Stimulated activated naive B cell treated with anti-CD40 and anti-IgM and Interleukin-4, amounts not matched to agents 10 μg/mL and 1 μg/mL and 100 μg/mL, for 72 hours (primary cell): ENCODE results near the gene LMBRD2.

Source experiments
- ATAC-seq, 2 donors: fragments of 150-1000 bp; cut with Tn5 transposase; replicated peaks; 2 replicates each; pipeline ENCODE4 v1.10.0; 2021; ENCODE audit warnings: moderate library complexity in 1 of 2
- DNase-seq: peaks from one replicate; pipeline ENCODE4 v3.0.0; 2021
- H3K27ac Mint-ChIP-seq: one replicate; pipeline ENCODE4 v1.8.0; 2022; ENCODE audit warnings: mild to moderate bottlenecking, mixed read lengths
- H3K27me3 Mint-ChIP-seq, 2 donors: one replicate each; pipeline ENCODE4 v1.8.0; 2022; ENCODE audit warnings: mixed read lengths in 2 of 2
- H3K36me3 Mint-ChIP-seq, 2 donors: one replicate each; pipeline ENCODE4 v1.8.0; 2022; ENCODE audit warnings: mixed read lengths in 2 of 2, mild to moderate bottlenecking in 1 of 2
- H3K4me1 Mint-ChIP-seq, 2 donors: one replicate each; pipeline ENCODE4 v1.8.0; 2022; ENCODE audit warnings: mixed read lengths in 2 of 2, mild to moderate bottlenecking in 1 of 2
- H3K4me3 Mint-ChIP-seq, 2 donors: one replicate each; pipeline ENCODE4 v1.8.0; 2022; ENCODE audit warnings: mild to moderate bottlenecking in 2 of 2, mixed read lengths in 2 of 2, moderate library complexity in 1 of 2
- H3K9me3 Mint-ChIP-seq, 2 donors: one replicate each; pipeline ENCODE4 v1.8.0; 2022; ENCODE audit warnings: mixed read lengths in 2 of 2, mild to moderate bottlenecking in 1 of 2

The LMBRD2 gene

GRCh38 chr5:36174119-36174518 lies 22.4 kb upstream of the LMBRD2 start:
- H3K4me3 Mint-ChIP-seq: no peak overlapping the region
- no peaks in the 10 kb centered on the region for H3K9me3 Mint-ChIP-seq
- DNase-seq (no peak), ATAC-seq (no peak)
- H3K27ac Mint-ChIP-seq: no peak overlapping the region
- no peaks in the 10 kb centered on the region for H3K27me3 Mint-ChIP-seq
- H3K4me1 Mint-ChIP-seq: peaks cover 0 to 6% of the 10 kb centered on the region in 2 donors
- peaks cover 37 to 48% of the 10 kb centered on the region in 2 donors for H3K36me3 Mint-ChIP-seq

- H3K9me3 Mint-ChIP-seq: no peaks in the 10 kb centered on the region
- ATAC-seq (no peak), DNase-seq (no peak)
- peaks cover 37 to 49% of the 10 kb centered on the region in 2 donors for H3K36me3 Mint-ChIP-seq
- H3K27me3 Mint-ChIP-seq: no peaks in the 10 kb centered on the region
- no peak overlapping the region for H3K27ac Mint-ChIP-seq
- H3K4me3 Mint-ChIP-seq: no peak overlapping the region
- H3K4me1 Mint-ChIP-seq: peaks cover 0 to 6% of the 10 kb centered on the region in 2 donors
These were observed 21.7 kb upstream of the LMBRD2 start for GRCh38 chr5:36173426-36173825.

GRCh38 chr5:36172599-36172998 lies 20.9 kb upstream of the LMBRD2 start:
- H3K36me3 Mint-ChIP-seq: peaks cover 43 to 54% of the 10 kb centered on the region in 2 donors
- peaks cover 0 to 6% of the 10 kb centered on the region in 2 donors for H3K4me1 Mint-ChIP-seq
- no peak for DNase-seq
- H3K4me3 Mint-ChIP-seq: no peak overlapping the region
- no peak for ATAC-seq
- H3K27ac Mint-ChIP-seq: no peak overlapping the region
- H3K9me3 Mint-ChIP-seq: no peaks in the 10 kb centered on the region
- no peaks in the 10 kb centered on the region for H3K27me3 Mint-ChIP-seq

- no peak overlapping the region for H3K27ac Mint-ChIP-seq
- H3K4me3 Mint-ChIP-seq: no peak overlapping the region
- H3K4me1 Mint-ChIP-seq: peaks cover 0 to 2% of the 10 kb centered on the region in 2 donors
- DNase-seq (no peak), ATAC-seq (no peak)
- peaks cover 37 to 57% of the 10 kb centered on the region in 2 donors for H3K36me3 Mint-ChIP-seq
- H3K27me3 Mint-ChIP-seq: no peaks in the 10 kb centered on the region
- H3K9me3 Mint-ChIP-seq: no peaks in the 10 kb centered on the region
These were observed 19.2 kb upstream of the LMBRD2 start for GRCh38 chr5:36170832-36171424.

- Mint-ChIP-seq H3K27ac (peak overlapping the region; percentile 53), H3K36me3 (peaks cover 27 to 55% of the 10 kb centered on the region in 2 donors), H3K27me3 (no peaks in the 10 kb centered on the region), H3K4me1 (peaks cover under 1 to 2% of the 10 kb centered on the region in 2 donors), H3K9me3 (no peaks in the 10 kb centered on the region), H3K4me3 (no peak overlapping the region)
- ATAC-seq (no peak), DNase-seq (no peak)
These were observed 17.1 kb upstream of the LMBRD2 start for GRCh38 chr5:36168737-36169136.

GRCh38 chr5:36164461-36164860 lies 12.8 kb upstream of the LMBRD2 start:
- no peak for DNase-seq
- Mint-ChIP-seq H3K9me3 (no peaks in the 10 kb centered on the region), H3K36me3 (peaks cover 35 to 71% of the 10 kb centered on the region in 2 donors), H3K27ac (no peak overlapping the region), H3K4me3 (no peak overlapping the region), H3K27me3 (no peaks in the 10 kb centered on the region), H3K4me1 (peaks cover 5% of the 10 kb centered on the region in 2 donors)
- ATAC-seq: no peak

GRCh38 chr5:36162810-36163486 lies 11.3 kb upstream of the LMBRD2 start:
- DNase-seq (no peak), ATAC-seq (no peak)
- no peak overlapping the region for H3K27ac Mint-ChIP-seq
- H3K4me3 Mint-ChIP-seq: no peak overlapping the region
- H3K9me3 Mint-ChIP-seq: no peaks in the 10 kb centered on the region
- peaks cover 30 to 71% of the 10 kb centered on the region in 2 donors for H3K36me3 Mint-ChIP-seq
- H3K4me1 Mint-ChIP-seq: peaks cover 9 to 13% of the 10 kb centered on the region in 2 donors
- H3K27me3 Mint-ChIP-seq: no peaks in the 10 kb centered on the region

GRCh38 chr5:36161361-36161760 lies 9.7 kb upstream of the LMBRD2 start:
- Mint-ChIP-seq H3K36me3 (peaks cover 30 to 68% of the 10 kb centered on the region in 2 donors), H3K4me3 (no peak overlapping the region), H3K27ac (no peak overlapping the region), H3K9me3 (no peaks in the 10 kb centered on the region), H3K27me3 (no peaks in the 10 kb centered on the region), H3K4me1 (peaks cover 10 to 18% of the 10 kb centered on the region in 2 donors)
- ATAC-seq (no peak), DNase-seq (no peak)

- Mint-ChIP-seq H3K9me3 (no peaks in the 10 kb centered on the region), H3K27ac (no peak overlapping the region), H3K36me3 (peaks cover 38 to 75% of the 10 kb centered on the region in 2 donors), H3K4me1 (peaks cover 14 to 18% of the 10 kb centered on the region in 2 donors), H3K27me3 (no peaks in the 10 kb centered on the region), H3K4me3 (no peak overlapping the region)
- ATAC-seq (no peak), DNase-seq (no peak)
These were observed 8.9 kb upstream of the LMBRD2 start for GRCh38 chr5:36160617-36161016.

GRCh38 chr5:36158144-36158543 lies 6.5 kb upstream of the LMBRD2 start:
- Mint-ChIP-seq H3K27me3 (no peaks in the 10 kb centered on the region), H3K9me3 (no peaks in the 10 kb centered on the region), H3K36me3 (peaks cover 47 to 76% of the 10 kb centered on the region in 2 donors), H3K27ac (no peak overlapping the region), H3K4me1 (peaks cover 21 to 31% of the 10 kb centered on the region in 2 donors), H3K4me3 (no peak overlapping the region)
- DNase-seq: no peak
- no peak for ATAC-seq

GRCh38 chr5:36156619-36157018 lies 4.9 kb upstream of the LMBRD2 start:
- Mint-ChIP-seq H3K4me1 (peaks cover 26 to 32% of the 10 kb centered on the region in 2 donors), H3K27me3 (no peaks in the 10 kb centered on the region), H3K4me3 (no peak overlapping the region), H3K9me3 (no peaks in the 10 kb centered on the region), H3K27ac (no peak overlapping the region), H3K36me3 (peaks cover 38 to 61% of the 10 kb centered on the region in 2 donors)
- DNase-seq (no peak), ATAC-seq (no peak)

- no peak for ATAC-seq
- H3K4me1 Mint-ChIP-seq: peaks cover 26 to 32% of the 10 kb centered on the region in 2 donors
- H3K27ac Mint-ChIP-seq: no peak overlapping the region
- H3K9me3 Mint-ChIP-seq: no peaks in the 10 kb centered on the region
- no peak for DNase-seq
- H3K36me3 Mint-ChIP-seq: peaks cover 38 to 56% of the 10 kb centered on the region in 2 donors
- no peaks in the 10 kb centered on the region for H3K27me3 Mint-ChIP-seq
- H3K4me3 Mint-ChIP-seq: no peak overlapping the region
These were observed 4.5 kb upstream of the LMBRD2 start for GRCh38 chr5:36156121-36156601.

- Mint-ChIP-seq H3K36me3 (peaks cover 38 to 56% of the 10 kb centered on the region in 2 donors), H3K4me3 (no peak overlapping the region), H3K4me1 (peaks cover 30 to 41% of the 10 kb centered on the region in 2 donors), H3K27me3 (no peaks in the 10 kb centered on the region), H3K9me3 (no peaks in the 10 kb centered on the region), H3K27ac (no peak overlapping the region)
- ATAC-seq (no peak), DNase-seq (no peak)
These were observed 3.6 kb upstream of the LMBRD2 start for GRCh38 chr5:36155291-36155690.

GRCh38 chr5:36153726-36154125 lies 2.0 kb upstream of the LMBRD2 start:
- Mint-ChIP-seq H3K36me3 (peaks cover 34 to 42% of the 10 kb centered on the region in 2 donors), H3K27me3 (no peaks in the 10 kb centered on the region), H3K27ac (no peak overlapping the region), H3K4me3 (peak overlapping the region; percentile 33 to 51), H3K9me3 (no peaks in the 10 kb centered on the region), H3K4me1 (peaks cover 31 to 41% of the 10 kb centered on the region in 2 donors)
- ATAC-seq: no peak
- no peak for DNase-seq

- peak overlapping the region; percentile 33 to 51 for H3K4me3 Mint-ChIP-seq
- no peak for ATAC-seq
- peaks cover 27 to 37% of the 10 kb centered on the region in 2 donors for H3K4me1 Mint-ChIP-seq
These were observed 1.6 kb upstream of the LMBRD2 start for GRCh38 chr5:36153298-36153677.

More at GRCh38 chr5:36153298-36153677, 1.6 kb upstream of the LMBRD2 start:
- Mint-ChIP-seq H3K36me3 (peaks cover 31 to 38% of the 10 kb centered on the region in 2 donors), H3K9me3 (no peaks in the 10 kb centered on the region), H3K27me3 (no peaks in the 10 kb centered on the region), H3K27ac (no peak overlapping the region)
- no peak for DNase-seq
